ENCODE data around the gene TAF1B. TPM values are rescaled to one million over a fixed set of nuclear protein-coding genes. Genes with fewer than 3 reads are reported as not detected.
A peak's percentile ranks its signal among the peaks of the same experiment; 100 is the strongest.

Gene TAF1B
- total RNA-seq, 1 experiment from 2014 or later = 24.8 TPM

- Histone ChIP-seq H3K9me3 (ENCODE audit: insufficient read depth, low read depth) (no peaks in the 10 kb centered on the region), H3K4me2 (no peak overlapping the region), H3K36me3 (ENCODE audit: low read depth) (no peaks in the 10 kb centered on the region), H3K4me3 (no peak overlapping the region), H3K9me2 (ENCODE audit: insufficient read depth) (no peaks in the 10 kb centered on the region), H3F3A (ENCODE audit: insufficient read depth, low read depth) (peaks cover 40% of the 10 kb centered on the region), H3K79me2 (ENCODE audit: low read depth) (no peaks in the 10 kb centered on the region), H3K4me1 (replicated peaks; ENCODE audit: insufficient read depth) (peaks cover 65% of the 10 kb centered on the region), H3K27me3 (ENCODE audit: insufficient read depth, low read depth) (no peaks in the 10 kb centered on the region), H4K20me1 (ENCODE audit: insufficient read depth) (no peaks in the 10 kb centered on the region), H3K27ac (peak overlapping the region; percentile 78; the same call in 1 of the 2 replicates), H2AFZ (no peak overlapping the region)
- intact Hi-C loops (cut with micrococcal nuclease; ENCODE audit: unreplicated experiment) = no loop called here
- DNase-seq = peak in 1 of 2 experiments; percentile 23
- POLR2A ChIA-PET (ENCODE audit: unreplicated experiment) = interaction anchor here (0.6 to 0.7 kb wide), 2 partner anchors 387 to 497 kb away, joined by 3 read pairs; no protein-coding TSS in a partner anchor
- TF ChIP-seq EZH2 (IDR thresholded peaks at IDR 0.05; ENCODE audit: low read depth) (no peak), CTCF (conservative IDR thresholded peaks at IDR 0.05) (no peak)
- BruUV-seq (replicated peaks) = no TSS peak
- CTCF ChIA-PET = no interaction called here
Measured at GRCh38 chr2:9945596-9945995, 102.3 kb downstream of the TAF1B start.

- H3K36me3 ChIP-seq (ENCODE audit: low read depth) = no peaks in the 10 kb centered on the region
- peaks cover 35% of the 10 kb centered on the region for H3F3A ChIP-seq (ENCODE audit: insufficient read depth, low read depth)
- no peak overlapping the region for H3K4me3 ChIP-seq
- peak in 1 of 2 experiments; percentile 8 for DNase-seq
- CTCF ChIA-PET = no interaction called here
- H3K4me1 ChIP-seq (replicated peaks; ENCODE audit: insufficient read depth) = peaks cover 60% of the 10 kb centered on the region
- no peaks in the 10 kb centered on the region for H3K27me3 ChIP-seq (ENCODE audit: insufficient read depth, low read depth)
- H3K9me3 ChIP-seq (ENCODE audit: insufficient read depth, low read depth) = no peaks in the 10 kb centered on the region
- no peaks in the 10 kb centered on the region for H3K9me2 ChIP-seq (ENCODE audit: insufficient read depth)
- no peak for TF ChIP-seq EZH2 (IDR thresholded peaks at IDR 0.05; ENCODE audit: low read depth)
- TF ChIP-seq CTCF (conservative IDR thresholded peaks at IDR 0.05) = no peak
- no peak overlapping the region for H3K27ac ChIP-seq
- POLR2A ChIA-PET (ENCODE audit: unreplicated experiment) = no interaction called here
- H4K20me1 ChIP-seq (ENCODE audit: insufficient read depth) = no peaks in the 10 kb centered on the region
- intact Hi-C loops (cut with micrococcal nuclease; ENCODE audit: unreplicated experiment) = no loop called here
- H2AFZ ChIP-seq = no peak overlapping the region
- no peaks in the 10 kb centered on the region for H3K79me2 ChIP-seq (ENCODE audit: low read depth)
- H3K4me2 ChIP-seq = no peak overlapping the region
- no TSS peak for BruUV-seq (replicated peaks)
Measured at GRCh38 chr2:9946076-9946475, 102.8 kb downstream of the TAF1B start.

GRCh38 chr2:9946818-9947217 is 103.5 kb downstream of the TAF1B start:
- TF ChIP-seq EZH2 (IDR thresholded peaks at IDR 0.05; ENCODE audit: low read depth) (no peak), CTCF (conservative IDR thresholded peaks at IDR 0.05) (no peak)
- H3K79me2 ChIP-seq (ENCODE audit: low read depth) = no peaks in the 10 kb centered on the region
- H3K9me2 ChIP-seq (ENCODE audit: insufficient read depth) = no peaks in the 10 kb centered on the region
- no peaks in the 10 kb centered on the region for H4K20me1 ChIP-seq (ENCODE audit: insufficient read depth)
- DNase-seq = peak in 1 of 2 experiments; percentile 51
- H3K4me3 ChIP-seq = no peak overlapping the region
- no peak overlapping the region for H3K4me2 ChIP-seq
- no TSS peak for BruUV-seq (replicated peaks)
- peaks cover 56% of the 10 kb centered on the region for H3K4me1 ChIP-seq (replicated peaks; ENCODE audit: insufficient read depth)
- H3K27ac ChIP-seq = no peak overlapping the region
- peaks cover 30% of the 10 kb centered on the region for H3F3A ChIP-seq (ENCODE audit: insufficient read depth, low read depth)
- ChIA-PET CTCF (interaction anchor here (1.0 kb wide), 1 partner anchor 134 kb away, joined by 6 read pairs; no protein-coding TSS in a partner anchor), POLR2A (ENCODE audit: unreplicated experiment) (interaction anchor here (0.6 kb wide), 1 partner anchor 8 kb away, joined by 7 read pairs; no protein-coding TSS in a partner anchor)
- H2AFZ ChIP-seq = no peak overlapping the region
- no peaks in the 10 kb centered on the region for H3K9me3 ChIP-seq (ENCODE audit: insufficient read depth, low read depth)
- intact Hi-C loops (cut with micrococcal nuclease; ENCODE audit: unreplicated experiment) = no loop called here
- H3K36me3 ChIP-seq (ENCODE audit: low read depth) = no peaks in the 10 kb centered on the region
- no peaks in the 10 kb centered on the region for H3K27me3 ChIP-seq (ENCODE audit: insufficient read depth, low read depth)
